Sigmoid colon (tissue), 7 donors: Measurements from ENCODE around the gene ARID2. TPM values are rescaled to one million over a fixed set of nuclear protein-coding genes. Genes with fewer than 3 reads are reported as not detected.

Experiments
- DNase-seq: peaks from one replicate; pipeline ENCODE4 v3.0.0-alpha.2; 2019
- H3K27ac ChIP-seq, 4 donors: fragments of 200-600 bp; sonication (generic); one replicate each; pipeline ENCODE4 v1.5.1; 2016 to 2019; ENCODE audit warnings: mild to moderate bottlenecking in 1 of 4
- H3K27me3 ChIP-seq, 3 donors: fragments of 200-600 bp; sonication (generic); one replicate each; pipeline ENCODE4 v1.5.1; 2019; ENCODE audit warnings: mild to moderate bottlenecking in 1 of 3
- H3K36me3 ChIP-seq, 4 donors: fragments of 200-600 bp; sonication (generic); one replicate each; pipeline ENCODE4 v1.5.1; 2016 to 2019
- H3K4me1 ChIP-seq, 4 donors: fragments of 200-600 bp; sonication (generic); one replicate each; pipeline ENCODE4 v1.5.1; 2017 to 2019
- H3K4me3 ChIP-seq, 4 donors: fragments of 200-600 bp; sonication (generic); one replicate each; pipeline ENCODE4 v1.5.1; 2017 to 2019; ENCODE audit warnings: mild to moderate bottlenecking in 2 of 4, moderate library complexity in 1 of 4
- H3K9me3 ChIP-seq, 4 donors: fragments of 200-600 bp in 3 of 4; sonication (generic) in 3 of 4; one replicate each; pipeline versions ENCODE4 v1.5.1 to v1.6.1; 2013 to 2019
- CTCF ChIP-seq, 4 experiments: fragments of 450-650 bp in 3 of 4; fragments of 200-600 bp in 1 of 4; IDR thresholded peaks; one replicate each; pipeline ENCODE4 v1.5.1; 2016 to 2019; ENCODE audit warnings: antibody characterized with exemption in 4 of 4, mild to moderate bottlenecking in 3 of 4, moderate library complexity in 2 of 4
- EP300 ChIP-seq, 4 donors: sonication (generic); formaldehyde crosslinking; IDR thresholded peaks; one replicate each; pipeline ENCODE4 v1.6.1; 2017; ENCODE audit warnings: antibody characterized with exemption in 4 of 4
- POLR2A ChIP-seq, 2 donors: fragments of 450-650 bp; IDR thresholded peaks; one replicate each; pipeline ENCODE4 v1.6.1; 2016; ENCODE audit warnings: antibody characterized with exemption in 2 of 2, mild to moderate bottlenecking in 2 of 2, moderate library complexity in 2 of 2
- POLR2AphosphoS5 ChIP-seq, 4 donors: sonication (generic); formaldehyde crosslinking; IDR thresholded peaks; one replicate each; pipeline ENCODE4 v1.6.1; 2017; ENCODE audit warnings: antibody characterized with exemption in 4 of 4
- WGBS, 2 donors: extraction: QIAGEN DNeasy Blood & Tissue Kit; methylation state at CpG; one replicate each; pipeline ENCODE4 v1.1.7; 2013; 5-methylcytosine and 5-hydroxymethylcytosine counted together
- intact Hi-C: fragments of 100-400 bp; cut with DNase I; formaldehyde crosslinking; loops from one replicate; pipeline ENCODE4 v1.15.1; 2023
- polyA plus RNA-seq, 3 donors: library from polyadenylated mRNA; stranded (reverse); fragments of 200-250 nt; gene quantifications; one replicate each; pipeline ENCODE4 v1.2.3, GENCODE V29; 2013
- total RNA-seq, 4 donors: library from RNA; depleted of rRNA; stranded (reverse); fragments of >200 nt; gene quantifications; one replicate each; pipeline ENCODE4 v1.1.0, GENCODE V29; 2016
- donor health status: healthy with polysubstance abuse.
- donor health status: Bipolar disorder and iron deficiency.
- donor health status: healthy.

The ARID2 gene
- total and polyA plus RNA-seq, 7 donors: 3.2 to 42.4 (median 31.0) TPM

- no peak for TF ChIP-seq POLR2A (IDR thresholded peaks at IDR 0.05)
- TF ChIP-seq EP300 (IDR thresholded peaks at IDR 0.05): no peak
- no peak for TF ChIP-seq CTCF (IDR thresholded peaks at IDR 0.05)
- no peak for TF ChIP-seq POLR2AphosphoS5 (IDR thresholded peaks at IDR 0.05)
- Histone ChIP-seq H3K4me3 (no peak overlapping the region), H3K27me3 (no peaks in the 10 kb centered on the region), H3K9me3 (no peaks in the 10 kb centered on the region), H3K27ac (peak overlapping the region in 1 of 4 donors; percentile 18), H3K36me3 (no peaks in the 10 kb centered on the region), H3K4me1 (peaks cover 0 to 44% (median 17%) of the 10 kb centered on the region in 4 donors)
- WGBS, 2 donors: 67 to 72% methylated on average over 5 of the region's 5 CpGs
- no peak for DNase-seq
- intact Hi-C loops: no loop called here
These were observed 45.1 kb downstream of the ARID2 start for GRCh38 chr12:45774508-45775162.

GRCh38 chr12:45775465-45775864 lies 46.0 kb downstream of the ARID2 start:
- intact Hi-C loops: no loop called here
- H3K27me3 ChIP-seq: no peaks in the 10 kb centered on the region
- 86 to 87% methylated on average over 1 of the region's 1 CpG for WGBS, 2 donors
- no peaks in the 10 kb centered on the region for H3K36me3 ChIP-seq
- DNase-seq: no peak
- TF ChIP-seq POLR2AphosphoS5 (IDR thresholded peaks at IDR 0.05): no peak
- no peak for TF ChIP-seq CTCF (IDR thresholded peaks at IDR 0.05)
- no peak for TF ChIP-seq POLR2A (IDR thresholded peaks at IDR 0.05)
- no peak for TF ChIP-seq EP300 (IDR thresholded peaks at IDR 0.05)
- no peaks in the 10 kb centered on the region for H3K9me3 ChIP-seq
- no peak overlapping the region for H3K4me3 ChIP-seq
- peak overlapping the region in 2 of 4 donors; percentile 18 to 19 for H3K27ac ChIP-seq
- peaks cover 0 to 52% (median 17%) of the 10 kb centered on the region in 4 donors for H3K4me1 ChIP-seq

- Histone ChIP-seq H3K27ac (peak overlapping the region in 3 of 4 donors; percentile 5 to 19 (median 7)), H3K4me3 (no peak overlapping the region), H3K4me1 (peaks cover 0 to 52% (median 17%) of the 10 kb centered on the region in 4 donors), H3K36me3 (no peaks in the 10 kb centered on the region), H3K9me3 (no peaks in the 10 kb centered on the region), H3K27me3 (no peaks in the 10 kb centered on the region)
- no peak for DNase-seq
- intact Hi-C loops: no loop called here
- TF ChIP-seq CTCF (IDR thresholded peaks at IDR 0.05): no peak
- TF ChIP-seq POLR2A (IDR thresholded peaks at IDR 0.05): no peak
- WGBS, 2 donors: 65 to 72% methylated on average over 2 of the region's 2 CpGs
These were observed 46.5 kb downstream of the ARID2 start for GRCh38 chr12:45775964-45776363.

- Histone ChIP-seq H3K36me3 (no peaks in the 10 kb centered on the region), H3K4me3 (no peak overlapping the region), H3K9me3 (no peaks in the 10 kb centered on the region), H3K4me1 (peaks cover 0 to 25% (median 12%) of the 10 kb centered on the region in 4 donors), H3K27me3 (no peaks in the 10 kb centered on the region), H3K27ac (no peak overlapping the region)
- no peak for DNase-seq
- intact Hi-C loops: loop anchor here (10.0 kb wide), 1 partner anchor 85 kb away; no protein-coding TSS in a partner anchor
- TF ChIP-seq POLR2AphosphoS5 (IDR thresholded peaks at IDR 0.05) (no peak), POLR2A (IDR thresholded peaks at IDR 0.05) (no peak), EP300 (IDR thresholded peaks at IDR 0.05) (no peak), CTCF (IDR thresholded peaks at IDR 0.05) (no peak)
These were observed 50.4 kb downstream of the ARID2 start for GRCh38 chr12:45779936-45780335.

GRCh38 chr12:45781080-45781479 lies 51.6 kb downstream of the ARID2 start:
- H3K27me3 ChIP-seq: no peaks in the 10 kb centered on the region
- no peak for DNase-seq
- no peaks in the 10 kb centered on the region for H3K9me3 ChIP-seq
- peaks cover 0 to 14% (median 3%) of the 10 kb centered on the region in 4 donors for H3K4me1 ChIP-seq
- no peaks in the 10 kb centered on the region for H3K36me3 ChIP-seq
- intact Hi-C loops: loop anchor here (10.0 kb wide), 1 partner anchor 84 kb away; no protein-coding TSS in a partner anchor
- H3K4me3 ChIP-seq: no peak overlapping the region
- no peak for TF ChIP-seq POLR2A (IDR thresholded peaks at IDR 0.05)
- TF ChIP-seq EP300 (IDR thresholded peaks at IDR 0.05): no peak
- TF ChIP-seq CTCF (IDR thresholded peaks at IDR 0.05): no peak
- TF ChIP-seq POLR2AphosphoS5 (IDR thresholded peaks at IDR 0.05): no peak
- H3K27ac ChIP-seq: no peak overlapping the region
